Fibroblast of skin of left quadriceps (primary cell): Measurements from ENCODE around the gene CNNM3.
"Not testable (repeated sequence)": the region's sequence is repeated elsewhere in the genome, so short reads cannot be mapped to it uniquely, and the experiment has no call there.

Source experiments
- DNase-seq, 2 experiments: peaks; one replicate each; pipeline ENCODE4 v3.0.0-alpha.2; 2013; ENCODE audit warnings: low read depth in 2 of 2

The CNNM3 gene

DNA sequence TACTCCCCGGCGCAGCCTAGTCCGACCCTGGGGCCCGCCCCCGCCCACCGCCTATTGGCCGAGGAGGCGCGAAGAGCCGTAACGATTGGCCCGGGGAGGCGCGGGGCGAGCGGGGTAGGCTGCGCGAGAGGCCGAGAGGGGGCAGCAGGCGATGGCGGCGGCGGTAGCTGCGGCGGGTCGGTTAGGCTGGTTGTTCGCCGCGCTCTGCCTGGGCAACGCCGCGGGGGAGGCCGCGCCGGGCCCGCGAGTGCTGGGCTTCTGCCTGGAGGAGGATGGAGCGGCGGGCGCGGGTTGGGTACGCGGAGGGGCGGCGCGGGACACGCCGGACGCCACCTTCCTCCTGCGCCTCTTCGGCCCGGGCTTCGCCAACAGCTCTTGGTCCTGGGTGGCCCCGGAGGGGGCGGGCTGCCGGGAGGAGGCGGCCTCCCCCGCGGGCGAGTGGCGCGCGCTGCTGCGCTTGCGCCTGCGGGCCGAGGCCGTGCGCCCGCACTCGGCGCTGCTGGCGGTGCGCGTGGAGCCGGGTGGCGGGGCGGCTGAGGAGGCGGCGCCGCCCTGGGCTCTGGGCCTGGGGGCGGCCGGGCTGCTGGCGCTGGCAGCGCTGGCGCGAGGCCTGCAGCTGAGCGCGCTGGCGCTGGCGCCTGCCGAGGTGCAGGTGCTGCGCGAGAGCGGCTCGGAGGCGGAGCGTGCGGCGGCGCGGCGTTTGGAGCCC, at the start of gene CNNM3:
CNNM3 (plus strand) TSS at position 142 of the 709 bp plus-strand sequence; CDS start at position 152, 10 bp downstream.
- DNase-seq = peak; percentile 77 to 81

DNA sequence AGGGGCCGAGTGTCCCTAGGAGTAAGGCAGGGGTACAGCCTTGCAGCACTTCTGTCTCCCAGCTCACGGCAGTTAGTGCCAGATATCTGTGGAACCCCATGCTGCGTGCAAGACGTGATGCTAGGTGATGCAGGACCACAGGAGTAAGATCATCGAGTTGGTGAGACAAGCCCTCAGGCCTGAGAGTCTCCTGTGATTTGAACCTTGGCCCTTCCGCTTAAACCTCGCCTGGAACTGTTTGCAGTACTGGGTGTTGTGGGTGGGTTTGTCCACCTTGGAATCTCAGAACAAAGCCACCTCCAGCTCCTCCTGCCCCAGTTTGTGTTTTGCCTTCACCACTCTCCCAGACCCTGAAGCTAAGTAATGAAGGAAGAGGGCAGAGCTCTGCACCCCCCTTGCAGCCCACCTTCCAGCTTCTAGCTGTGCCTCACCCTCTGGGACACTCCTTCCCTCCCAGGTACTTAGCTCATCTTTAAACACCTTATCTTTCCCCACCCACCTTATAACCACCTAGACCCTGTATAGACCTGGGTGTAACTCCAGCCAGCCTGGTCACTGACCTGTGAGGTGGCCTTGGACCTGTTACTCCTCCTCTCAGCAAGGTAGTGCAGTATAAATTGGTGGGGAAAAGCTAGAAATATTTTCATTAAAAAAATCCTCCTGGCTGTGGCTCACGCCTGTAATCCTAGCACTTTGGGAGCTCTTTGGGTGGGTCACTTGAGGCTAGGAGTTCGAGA, 48.8 kb upstream of the CNNM3 start:
- no peak for DNase-seq

DNA sequence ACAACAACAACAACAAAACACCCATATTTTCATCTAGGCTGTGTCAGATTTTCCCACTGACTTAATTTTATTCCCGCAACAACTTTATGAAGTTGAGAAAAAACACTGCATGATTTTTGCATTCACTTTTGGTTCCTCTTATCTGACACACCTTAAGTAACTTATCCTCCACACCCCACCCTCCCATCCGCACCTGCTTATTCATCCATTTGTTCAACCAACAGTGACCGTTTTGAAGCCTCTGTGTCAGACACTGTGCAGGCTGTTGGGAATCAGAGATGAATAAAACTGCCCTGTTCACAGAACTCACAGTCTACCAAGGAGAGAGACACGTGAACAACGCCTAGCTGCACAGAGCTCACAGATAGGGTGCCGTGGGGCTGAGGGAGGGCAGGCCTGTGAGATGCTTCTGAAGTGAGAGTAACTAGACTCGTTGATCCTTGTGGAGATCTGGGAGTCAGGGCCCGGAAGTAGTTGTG, 47.9 kb upstream of the CNNM3 start:
- no peak for DNase-seq

DNA sequence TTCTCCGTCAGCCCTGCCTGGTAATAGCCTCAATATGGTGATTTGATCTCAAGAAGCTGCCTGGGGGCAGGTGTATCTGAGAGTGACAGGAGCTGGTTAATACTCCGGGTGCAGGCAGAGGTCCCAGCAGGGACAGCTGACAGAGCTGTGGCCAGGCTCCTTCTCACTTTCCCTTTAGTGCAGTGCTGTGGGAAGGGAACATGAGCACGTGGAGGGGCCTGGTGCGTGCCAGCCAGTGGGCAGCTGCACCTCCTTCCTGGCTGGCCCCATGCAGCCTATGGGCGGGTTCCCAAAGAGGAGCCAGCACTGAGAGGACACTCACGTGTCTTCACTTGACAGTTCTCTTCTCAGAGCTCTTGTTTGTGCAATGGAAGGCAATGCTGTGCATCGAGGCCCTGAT, 46.3 kb upstream of the CNNM3 start:
- no peak for DNase-seq

DNA sequence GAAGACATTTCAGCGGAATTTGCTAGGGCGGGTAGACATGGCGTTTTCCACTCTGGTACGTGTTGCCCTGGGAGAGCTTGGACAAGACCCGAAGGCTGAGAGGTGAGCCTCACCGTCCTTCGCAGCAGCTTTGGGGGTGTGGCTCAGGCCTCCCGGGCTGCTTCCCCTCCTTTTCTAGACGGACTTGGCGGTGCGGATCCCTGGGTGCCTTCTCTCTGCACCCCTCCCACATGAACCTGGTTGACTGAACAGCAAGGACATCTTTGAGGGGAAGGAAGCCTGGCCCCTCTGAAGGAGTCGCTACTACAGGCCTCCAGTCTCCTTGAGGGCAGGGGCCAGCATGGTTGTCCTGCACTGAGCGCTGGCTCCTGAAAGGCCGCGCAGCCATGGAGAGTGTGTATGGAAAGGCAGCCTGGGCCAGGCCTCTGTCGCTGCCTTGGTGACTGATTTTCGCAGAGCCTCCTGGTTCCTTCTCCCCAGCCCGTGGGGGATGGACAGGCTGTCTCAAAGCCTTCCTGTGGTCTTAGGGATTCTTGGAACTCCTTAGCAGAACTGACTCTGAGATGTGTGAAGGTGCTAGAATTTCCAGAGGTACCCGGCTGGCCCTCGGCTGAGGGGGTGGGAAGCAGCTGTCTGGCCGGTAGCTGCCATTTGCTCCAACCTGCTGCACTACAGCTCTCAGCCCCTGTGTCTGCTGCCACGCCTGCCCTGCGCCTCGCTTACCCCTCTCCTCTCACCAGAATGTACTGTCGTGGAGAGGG, 45.4 kb upstream of the CNNM3 start:
- no peak for DNase-seq

DNA sequence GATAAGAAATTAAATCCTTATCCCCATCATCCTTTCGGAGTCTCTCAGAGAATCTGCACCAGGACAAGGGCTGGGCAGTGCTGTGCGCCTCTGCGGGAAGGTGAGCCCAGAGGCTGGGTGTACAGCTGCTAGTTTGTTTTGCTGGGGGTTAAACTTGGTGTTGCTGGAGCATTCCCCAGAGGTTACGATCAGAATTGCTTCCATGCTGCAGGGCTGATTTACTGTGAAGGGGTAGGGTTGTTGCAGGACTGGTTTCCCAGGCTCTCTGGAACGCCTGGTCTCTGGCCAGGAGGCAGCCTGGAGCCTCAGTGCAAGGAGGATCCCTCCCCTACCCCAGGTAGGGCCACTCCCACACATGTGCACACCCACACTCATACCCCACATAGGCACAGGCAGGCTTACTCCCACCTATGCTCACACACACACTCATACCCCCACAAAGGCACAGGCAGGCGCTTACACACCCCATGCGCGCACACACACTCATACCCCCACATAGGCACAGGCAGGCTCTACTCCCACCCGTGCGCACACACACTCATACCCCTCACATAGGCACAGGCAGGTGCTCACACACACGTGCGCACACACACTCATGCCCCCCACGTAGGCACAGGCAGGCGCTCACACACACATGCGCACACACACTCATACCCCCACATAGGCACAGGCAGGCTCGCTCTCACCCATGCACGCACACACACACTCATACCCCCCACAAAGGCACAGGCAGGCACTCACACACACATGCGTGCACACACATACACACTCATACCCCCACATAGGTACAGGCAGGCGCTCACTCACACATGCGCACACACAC, 44.1 kb upstream of the CNNM3 start:
- no peak for DNase-seq

DNA sequence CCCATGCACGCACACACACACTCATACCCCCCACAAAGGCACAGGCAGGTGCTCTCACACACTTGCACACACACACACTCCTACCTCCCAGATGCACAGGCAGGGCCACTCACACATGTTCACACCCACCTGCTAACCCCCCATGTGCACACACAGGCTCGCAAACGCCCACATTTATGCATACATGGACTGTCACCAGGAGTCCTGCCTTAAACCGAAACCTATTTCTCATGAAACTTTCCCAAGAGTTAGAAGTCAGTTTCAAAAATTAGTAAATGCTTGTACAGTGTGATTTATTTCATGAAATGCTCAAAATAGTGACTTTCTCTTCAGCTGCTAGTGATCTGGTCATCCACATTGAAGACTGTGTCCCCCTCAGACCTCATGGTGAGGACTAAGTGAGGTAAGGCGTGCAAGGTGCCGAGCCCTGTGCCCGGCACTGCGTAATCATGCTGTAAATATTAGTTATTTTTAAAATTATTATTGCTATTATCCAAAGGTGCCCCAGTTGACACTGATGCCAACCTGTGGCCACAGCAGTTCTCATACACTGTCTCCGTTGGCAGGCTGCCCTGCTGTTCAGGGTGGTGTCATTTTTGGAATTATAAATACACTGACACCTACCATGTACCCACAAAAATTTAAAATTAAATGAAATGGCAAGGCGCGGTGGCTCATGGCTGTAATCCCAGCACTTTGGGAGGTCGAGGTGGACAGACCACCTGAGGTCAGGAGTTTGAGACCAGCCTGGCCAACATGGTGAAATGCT, 43.0 kb upstream of the CNNM3 start:
- no peak for DNase-seq

DNA sequence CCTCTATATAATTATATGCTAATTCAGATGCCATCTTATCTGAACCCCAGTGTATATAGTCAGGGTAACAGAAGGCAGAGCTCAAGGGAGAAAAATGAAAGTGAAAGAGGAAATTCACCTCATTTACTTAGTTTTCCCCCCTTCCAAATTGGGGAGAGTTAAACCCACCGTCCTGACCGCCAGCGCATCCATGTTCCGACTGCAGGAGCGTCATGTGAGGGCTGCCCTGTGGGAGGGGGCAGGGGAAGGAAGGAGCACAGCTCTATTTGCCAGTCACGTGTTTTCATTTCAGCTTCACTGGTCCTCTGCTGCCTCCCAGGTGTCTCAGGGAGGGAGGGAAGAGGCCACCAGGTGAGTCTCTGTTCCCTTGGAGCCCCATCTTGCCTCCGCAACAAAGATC, 42.1 kb upstream of the CNNM3 start:
- DNase-seq = no peak

DNA sequence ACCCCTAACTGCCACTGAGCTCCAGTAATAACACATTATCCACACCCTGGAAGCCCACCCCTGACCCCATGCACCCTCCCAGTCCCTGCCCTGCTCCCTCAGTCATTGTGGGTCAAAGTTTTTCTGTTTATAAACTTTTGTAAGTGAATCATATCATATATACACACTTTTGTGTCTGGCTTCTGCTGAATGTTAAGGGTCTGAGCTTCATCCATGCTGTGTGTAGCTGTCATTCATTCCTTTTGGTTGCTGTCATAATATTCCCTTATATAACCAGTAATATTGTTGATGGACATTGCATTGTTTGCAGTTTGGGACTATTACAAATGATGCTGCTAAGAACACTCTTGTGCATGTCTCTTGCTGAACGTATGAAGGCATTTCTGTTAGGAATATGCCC, 40.9 kb upstream of the CNNM3 start:
- DNase-seq = no peak

DNA sequence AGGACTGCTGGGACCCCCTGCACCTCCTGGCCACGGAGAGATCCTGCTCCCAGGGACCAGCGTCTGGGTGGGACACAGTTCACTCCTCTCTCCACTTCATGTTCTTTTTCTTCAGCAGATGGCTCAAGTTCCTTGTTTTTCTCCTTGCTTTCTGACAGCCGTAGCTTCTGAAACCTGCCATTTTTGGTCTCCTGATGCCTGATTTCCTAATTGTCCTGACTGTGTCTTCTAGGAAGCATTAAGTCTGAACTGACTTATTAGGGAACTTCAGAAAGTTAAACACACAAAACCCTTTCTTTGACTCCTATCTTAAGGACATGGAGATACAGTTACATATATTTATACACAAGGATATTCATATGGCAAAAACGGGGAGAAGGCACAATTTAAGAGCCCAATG, 32.7 kb upstream of the CNNM3 start:
- DNase-seq = no peak

DNA sequence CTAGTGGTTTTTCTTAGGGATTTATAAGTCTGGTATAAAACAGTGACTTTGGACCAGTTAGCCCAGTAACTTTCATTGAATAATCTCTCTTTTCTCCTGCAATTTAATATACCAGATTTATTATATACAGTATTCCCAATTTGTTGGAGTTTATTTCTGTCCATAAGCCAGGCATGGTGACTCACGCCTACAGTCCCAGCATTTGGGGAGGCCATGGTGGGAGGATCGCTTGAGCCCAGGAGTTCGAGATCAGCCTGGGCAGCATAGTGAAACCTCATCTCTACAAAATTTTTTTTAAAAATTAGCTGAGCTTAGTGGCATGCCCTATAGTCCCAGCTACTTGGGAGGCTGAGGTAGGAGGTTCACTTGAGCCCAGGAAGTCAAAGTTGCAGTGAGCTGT, 28.7 kb upstream of the CNNM3 start:
- no peak for DNase-seq

DNA sequence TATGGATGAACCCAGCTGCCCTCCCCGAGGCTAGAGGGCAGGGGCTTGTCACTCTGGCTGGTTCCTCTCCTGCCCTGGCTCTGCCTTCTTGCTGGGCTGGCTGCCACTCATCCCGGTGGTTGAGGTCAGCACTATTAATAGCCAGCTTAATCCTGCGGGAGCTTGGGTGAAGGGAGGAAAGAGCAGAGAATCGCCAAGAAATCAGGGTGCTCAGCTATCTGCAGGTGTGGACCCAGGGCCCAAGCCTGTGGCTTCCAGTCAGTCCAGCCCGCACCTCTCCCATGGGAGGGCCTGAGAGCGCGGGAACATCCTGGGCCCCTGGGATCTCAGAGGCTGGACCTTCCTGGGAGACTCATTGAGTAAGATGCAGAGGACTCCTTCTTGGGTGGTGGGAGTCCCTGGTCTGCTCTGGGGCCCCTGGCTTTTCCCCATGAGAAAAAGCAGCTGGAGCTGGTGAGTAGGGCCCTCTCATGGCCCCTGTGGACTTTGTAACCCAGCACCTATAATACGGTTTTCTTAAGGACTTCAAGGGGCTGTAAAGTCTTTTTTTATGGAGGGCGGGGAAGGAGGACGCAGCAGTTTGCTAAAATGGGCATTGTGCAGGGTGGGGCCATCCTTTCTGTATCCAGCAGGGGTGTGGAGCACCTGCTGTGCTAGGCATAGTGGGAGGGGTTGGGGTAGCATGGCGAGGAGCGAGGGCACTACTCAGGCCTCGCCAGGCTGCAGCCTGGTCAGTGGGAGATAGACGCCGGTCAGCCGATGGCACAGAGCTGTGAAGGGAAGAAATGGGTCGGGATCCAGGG, 27.4 kb upstream of the CNNM3 start:
- DNase-seq = no peak

DNA sequence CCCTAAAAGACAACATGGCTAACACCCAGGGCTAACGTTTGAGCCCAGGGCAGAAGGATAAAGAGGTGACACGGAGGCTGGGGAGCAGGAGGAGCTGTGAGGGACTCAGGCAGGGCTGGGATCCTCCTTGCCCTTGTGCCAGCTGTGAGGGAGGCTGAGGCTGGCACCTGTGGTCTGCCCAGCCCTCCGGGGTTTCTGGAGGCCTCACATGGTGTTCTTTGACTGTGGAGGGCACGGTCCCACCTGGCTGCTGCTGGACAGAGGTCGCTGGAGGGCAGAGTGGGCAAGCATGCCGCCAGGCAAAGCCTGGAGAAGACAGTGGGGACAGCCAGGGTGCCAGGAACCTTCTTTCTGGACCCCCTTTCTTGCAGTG, 26.8 kb upstream of the CNNM3 start:
- DNase-seq = no peak

DNA sequence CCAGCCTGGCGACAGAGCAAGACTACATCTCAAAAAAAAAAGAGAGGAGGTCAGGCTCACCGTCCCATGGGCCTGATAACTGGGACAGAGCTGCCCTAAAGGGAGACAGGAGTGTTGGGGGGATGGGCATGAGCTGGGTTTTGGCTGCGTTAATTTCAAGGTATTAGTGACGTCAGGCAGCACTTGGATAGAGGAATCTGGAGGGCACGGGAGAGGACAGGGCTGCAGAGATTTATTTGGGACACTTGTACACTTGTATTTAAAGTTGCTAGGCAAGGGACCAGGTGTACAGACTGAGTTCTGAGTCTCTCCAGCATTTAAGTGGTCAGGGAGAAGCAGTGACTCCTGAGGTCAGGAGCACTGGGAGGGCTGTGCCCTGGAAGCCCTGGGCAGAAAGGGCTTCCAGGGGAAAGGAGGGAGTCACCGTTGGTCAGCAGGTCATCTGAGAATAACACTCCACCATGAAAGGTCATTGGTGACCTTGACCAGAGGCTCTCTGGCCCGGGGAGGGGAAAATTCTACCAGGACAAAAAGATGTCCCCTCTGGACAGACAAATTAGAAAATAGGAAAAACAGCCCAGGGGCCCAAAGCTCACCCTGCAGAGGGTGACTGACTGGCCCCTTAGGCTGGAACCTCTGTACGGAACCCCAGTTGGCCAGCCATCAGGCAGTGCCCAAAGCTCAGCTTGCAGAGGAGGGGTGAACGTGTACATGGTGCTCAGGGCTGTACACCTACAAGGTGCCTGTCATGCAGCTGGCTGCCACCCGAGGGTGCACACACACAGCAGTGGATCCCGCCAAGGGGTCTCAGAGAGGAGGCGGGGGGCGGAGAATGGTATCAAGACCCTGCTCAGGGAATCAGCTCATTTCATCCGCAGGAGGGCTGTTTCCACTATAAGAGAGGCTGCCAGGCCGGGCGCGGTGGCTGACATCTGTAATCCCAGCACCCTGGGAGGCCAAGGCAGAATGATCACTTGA, 23.0 kb upstream of the CNNM3 start:
- no peak for DNase-seq

DNA sequence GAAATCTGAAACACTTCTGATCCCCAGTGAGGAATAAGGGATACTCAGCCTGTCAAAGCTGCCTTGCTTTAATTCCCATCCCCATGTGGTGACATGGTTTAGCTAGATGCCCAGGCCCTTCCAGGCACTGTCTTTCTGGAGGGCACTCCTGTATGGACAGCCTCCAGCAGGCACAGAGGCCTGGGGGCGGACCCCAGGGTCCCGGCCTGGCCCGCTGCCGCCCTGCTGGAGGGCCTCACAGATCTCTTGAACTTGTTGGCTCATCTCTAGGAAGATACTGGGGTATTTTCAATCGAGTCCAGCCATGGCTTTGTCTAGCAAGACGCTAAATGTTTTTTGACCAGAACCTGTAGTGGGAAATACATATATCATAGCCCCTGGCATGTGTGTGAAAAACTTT, 21.0 kb upstream of the CNNM3 start:
- no peak for DNase-seq

DNA sequence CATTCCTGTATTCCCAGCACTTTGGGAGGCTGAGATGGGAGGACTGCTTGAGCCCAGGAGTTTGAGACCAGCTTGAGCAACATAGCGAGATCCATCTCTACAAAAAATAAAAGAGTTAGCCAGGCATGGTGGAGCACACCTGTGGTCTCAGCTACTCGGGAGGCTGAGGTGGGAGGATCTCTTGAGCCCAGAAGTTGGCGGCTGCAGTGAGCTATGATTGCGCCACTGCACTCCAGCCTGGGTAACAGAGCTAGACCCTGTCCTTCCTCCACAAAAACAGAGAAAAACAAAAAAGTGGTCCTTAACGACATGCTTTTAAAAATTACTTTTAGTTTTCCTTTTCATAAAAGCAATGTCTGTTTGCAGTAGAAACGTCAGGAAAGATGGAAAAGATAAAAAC, 19.6 kb upstream of the CNNM3 start:
- not testable (repeated sequence) for DNase-seq

DNA sequence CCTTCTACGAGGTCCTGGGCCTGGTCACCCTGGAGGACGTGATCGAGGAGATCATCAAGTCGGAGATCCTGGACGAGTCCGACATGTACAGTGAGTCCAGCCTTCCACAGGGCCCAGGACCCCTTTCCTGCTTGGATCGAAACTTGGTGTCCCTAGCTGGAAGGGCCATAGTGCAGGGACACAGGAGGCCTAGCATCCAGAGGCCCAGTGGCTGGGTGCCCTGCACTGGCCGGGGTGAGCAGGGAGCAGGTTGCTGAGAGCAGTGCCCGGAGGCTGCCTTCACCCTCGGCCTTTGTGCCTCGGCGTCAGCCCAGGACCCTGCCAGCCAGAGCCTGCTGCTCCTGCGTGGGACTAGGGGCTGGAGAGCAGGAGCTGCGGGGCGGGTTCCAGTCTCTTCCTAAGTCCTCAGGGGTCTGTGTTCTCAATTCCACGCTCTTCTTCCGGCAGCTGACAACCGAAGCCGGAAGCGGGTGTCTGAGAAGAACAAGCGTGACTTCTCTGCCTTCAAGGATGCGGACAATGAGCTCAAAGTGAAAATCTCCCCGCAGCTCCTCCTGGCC, 18.9 kb upstream of the CNNM3 start:
- no peak for DNase-seq

DNA sequence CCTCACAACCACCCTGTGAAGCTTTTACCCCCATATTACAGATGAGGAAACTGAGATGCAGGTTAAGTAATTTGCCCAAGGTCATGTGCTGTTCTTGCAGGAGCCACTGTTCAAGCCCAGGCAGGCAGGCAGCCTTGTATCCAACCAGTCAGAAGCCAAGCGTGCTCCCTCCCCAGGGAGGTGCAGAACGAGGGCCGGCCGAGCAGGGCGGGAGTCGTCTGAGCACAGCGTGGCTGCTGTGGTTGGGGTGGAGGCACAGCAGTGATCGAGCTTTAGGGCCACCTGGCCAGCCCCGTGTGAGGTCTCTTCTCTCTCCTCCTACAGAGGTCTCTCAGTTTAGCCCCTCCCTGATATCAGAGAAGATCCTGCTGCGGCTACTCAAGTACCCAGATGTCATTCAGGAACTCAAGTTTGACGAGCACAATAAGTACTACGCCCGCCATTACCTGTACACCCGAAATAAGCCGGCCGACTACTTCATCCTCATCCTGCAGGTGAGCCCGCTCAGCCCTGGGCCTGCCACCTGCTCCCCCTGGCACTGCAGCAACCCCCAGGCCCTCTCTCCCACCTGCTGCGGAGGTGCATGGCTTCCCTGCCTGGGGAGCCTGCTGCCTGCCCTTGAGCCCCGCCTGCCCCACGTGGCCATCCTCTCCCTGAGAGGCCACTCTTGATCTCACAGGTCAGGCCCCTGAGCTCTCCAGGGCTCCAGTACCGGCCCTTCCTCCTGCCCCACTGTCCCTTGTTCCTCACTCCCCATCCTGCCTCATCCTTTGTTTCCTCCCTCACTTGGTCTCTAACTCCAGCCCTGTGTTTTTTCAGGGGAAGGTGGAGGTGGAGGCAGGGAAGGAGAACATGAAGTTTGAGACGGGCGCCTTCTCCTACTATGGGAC, 17.1 kb upstream of the CNNM3 start:
- no peak for DNase-seq
